WI38 (cell line): ENCODE results near the gene ANKS1B.

ENCODE experiments used
- H3K4me3 ChIP-seq: 2 replicates; pipeline ENCODE4 v1.5.1; 2011; ENCODE audit warnings: low read depth, mild to moderate bottlenecking, control low read depth, low read length
- CTCF ChIP-seq: IDR thresholded peaks from 2 replicates; pipeline ENCODE4 v1.5.1; 2012; ENCODE audit warnings: low read depth, mild to moderate bottlenecking, control low read depth, low read length

ANKS1B gene

GRCh38 chr12:99381992-99382391 is 602.7 kb downstream of the ANKS1B start:
- no peak for TF ChIP-seq CTCF
- no peak overlapping the region for H3K4me3 ChIP-seq

GRCh38 chr12:99380701-99381100 is 604.0 kb downstream of the ANKS1B start:
- no peak for TF ChIP-seq CTCF
- H3K4me3 ChIP-seq: no peak overlapping the region

- no peak for TF ChIP-seq CTCF
- H3K4me3 ChIP-seq: no peak overlapping the region
These were observed 610.7 kb downstream of the ANKS1B start for GRCh38 chr12:99374023-99374422.

GRCh38 chr12:99372257-99372920 is 612.3 kb downstream of the ANKS1B start:
- no peak for TF ChIP-seq CTCF
- no peak overlapping the region for H3K4me3 ChIP-seq

GRCh38 chr12:99370421-99371138 is 614.2 kb downstream of the ANKS1B start:
- H3K4me3 ChIP-seq: no peak overlapping the region
- TF ChIP-seq CTCF: no peak

GRCh38 chr12:99367181-99367580 is 617.6 kb downstream of the ANKS1B start:
- H3K4me3 ChIP-seq: no peak overlapping the region
- TF ChIP-seq CTCF: no peak

- no peak overlapping the region for H3K4me3 ChIP-seq
- no peak for TF ChIP-seq CTCF
These were observed 632.5 kb downstream of the ANKS1B start for GRCh38 chr12:99352269-99352668.
